Subcutaneous adipose tissue (tissue), 4 donors: ENCODE data around the gene DHRS12. TPM values are rescaled to one million over a fixed set of nuclear protein-coding genes. Genes with fewer than 3 reads are reported as not detected.

Experiments
- CTCF ChIP-seq: fragments of 450-650 bp; IDR thresholded peaks from one replicate; pipeline ENCODE4 v1.5.1; 2016; ENCODE audit warnings: low read depth, mild to moderate bottlenecking, control low read depth, antibody characterized with exemption, moderate library complexity
- total RNA-seq, 4 donors: library from RNA; depleted of rRNA; stranded (reverse); fragments of >200 nt; gene quantifications; one replicate each; pipeline ENCODE4 v1.1.0, GENCODE V29; 2016

The DHRS12 gene
- total RNA-seq, 4 donors from 2014 or later, result 22.3 to 47.8 (median 29.1) TPM

GRCh38 chr13:51746802-51747201 lies 57.2 kb downstream of the DHRS12 start:
- no peak for TF ChIP-seq CTCF

- TF ChIP-seq CTCF, result no peak
These were observed 58.7 kb downstream of the DHRS12 start for GRCh38 chr13:51745243-51745642.

- TF ChIP-seq CTCF, result no peak
These were observed 61.4 kb downstream of the DHRS12 start for GRCh38 chr13:51742611-51743010.

- no peak for TF ChIP-seq CTCF
These were observed 61.9 kb downstream of the DHRS12 start for GRCh38 chr13:51742031-51742430.

- TF ChIP-seq CTCF, result no peak
These were observed 63.3 kb downstream of the DHRS12 start for GRCh38 chr13:51740698-51741097.

- TF ChIP-seq CTCF, result no peak
These were observed 64.8 kb downstream of the DHRS12 start for GRCh38 chr13:51739027-51739764.

- TF ChIP-seq CTCF, result no peak
These were observed 65.6 kb downstream of the DHRS12 start for GRCh38 chr13:51738226-51738905.
